Epithelial cell of prostate (primary cell): ENCODE results near the gene LCP2.
"Not testable (repeated sequence)": the region's sequence is repeated elsewhere in the genome, so short reads cannot be mapped to it uniquely, and the experiment has no call there.

Experiments used
- DNase-seq: peaks from one replicate; pipeline ENCODE4 v3.0.0-alpha.2; 2011; ENCODE audit warnings: low read depth, low spot score
- H3K27ac ChIP-seq: fragments of 450-650 bp; 2 replicates; pipeline ENCODE4 v1.5.1; 2017; ENCODE audit warnings: mild to moderate bottlenecking

LCP2 gene

GRCh38 chr5:170254056-170254455 is 43.5 kb downstream of the LCP2 start:
- peak overlapping the region; percentile 35 for H3K27ac ChIP-seq
- peak; percentile 97 for DNase-seq

GRCh38 chr5:170252720-170253350 is 44.7 kb downstream of the LCP2 start:
- H3K27ac ChIP-seq = no peak overlapping the region
- DNase-seq = no peak

- no peak overlapping the region for H3K27ac ChIP-seq
- DNase-seq = no peak
These were observed 45.5 kb downstream of the LCP2 start for GRCh38 chr5:170252109-170252508.

- no peak overlapping the region for H3K27ac ChIP-seq
- peak; percentile 45 for DNase-seq
These were observed 46.1 kb downstream of the LCP2 start for GRCh38 chr5:170251462-170251861.

- DNase-seq = no peak
- H3K27ac ChIP-seq = no peak overlapping the region
These were observed 46.7 kb downstream of the LCP2 start for GRCh38 chr5:170250810-170251317.

GRCh38 chr5:170249355-170249754 is 48.2 kb downstream of the LCP2 start:
- no peak for DNase-seq
- no peak overlapping the region for H3K27ac ChIP-seq

GRCh38 chr5:170248931-170249227 is 48.7 kb downstream of the LCP2 start:
- not testable (repeated sequence) for H3K27ac ChIP-seq, DNase-seq

GRCh38 chr5:170248172-170248930 is 49.2 kb downstream of the LCP2 start:
- H3K27ac ChIP-seq = no peak overlapping the region

GRCh38 chr5:170247363-170247762 is 50.2 kb downstream of the LCP2 start:
- DNase-seq = no peak
- no peak overlapping the region for H3K27ac ChIP-seq

More at GRCh38 chr5:170248172-170248930, 49.2 kb downstream of the LCP2 start:
- DNase-seq = no peak

GRCh38 chr5:170246126-170246870 is 51.3 kb downstream of the LCP2 start:
- H3K27ac ChIP-seq = no peak overlapping the region
- no peak for DNase-seq

- DNase-seq = not testable (repeated sequence)
These were observed 52.1 kb downstream of the LCP2 start for GRCh38 chr5:170245436-170245835.

GRCh38 chr5:170238456-170239196 is 59.0 kb downstream of the LCP2 start:
- no peak for DNase-seq
- no peak overlapping the region for H3K27ac ChIP-seq

More at GRCh38 chr5:170245436-170245835, 52.1 kb downstream of the LCP2 start:
- not testable (repeated sequence) for H3K27ac ChIP-seq

GRCh38 chr5:170235876-170236864 is 61.4 kb downstream of the LCP2 start:
- H3K27ac ChIP-seq = no peak overlapping the region
- no peak for DNase-seq

- no peak for DNase-seq
- no peak overlapping the region for H3K27ac ChIP-seq
These were observed 64.2 kb downstream of the LCP2 start for GRCh38 chr5:170233358-170233892.

GRCh38 chr5:170232786-170233185 is 64.8 kb downstream of the LCP2 start, which contains the start of gene C5orf58:
TSS of gene C5orf58 (plus strand) at chr5:170232985. CDS start at chr5:170234977, 1,992 bp downstream.
- no peak within 1 kb of the TSS for H3K27ac ChIP-seq
- no peak for DNase-seq

GRCh38 chr5:170228762-170229435 is 68.7 kb downstream of the LCP2 start:
- no peak for DNase-seq
- H3K27ac ChIP-seq = no peak overlapping the region

- DNase-seq = no peak
- H3K27ac ChIP-seq = no peak overlapping the region
These were observed 70.9 kb downstream of the LCP2 start for GRCh38 chr5:170226661-170227060.

GRCh38 chr5:170226129-170226615 is 71.4 kb downstream of the LCP2 start:
- H3K27ac ChIP-seq = no peak overlapping the region
- DNase-seq = no peak
